Gastroesophageal sphincter (tissue), 3 donors: Measurements from ENCODE around the gene CACNA1F.

Experiments used
- EP300 ChIP-seq: sonication (generic); formaldehyde crosslinking; IDR thresholded peaks from one replicate; pipeline ENCODE4 v1.6.1; 2017; ENCODE audit warnings: antibody characterized with exemption, mild to moderate bottlenecking
- POLR2A ChIP-seq, 2 donors: fragments of 450-650 bp; IDR thresholded peaks; one replicate each; pipeline ENCODE4 v1.6.1; 2017; ENCODE audit warnings: antibody characterized with exemption in 2 of 2, mild to moderate bottlenecking in 2 of 2, moderate library complexity in 1 of 2
- POLR2AphosphoS5 ChIP-seq: sonication (generic); formaldehyde crosslinking; IDR thresholded peaks from one replicate; pipeline ENCODE4 v1.6.1; 2017; ENCODE audit warnings: antibody characterized with exemption
- TF ChIP-seq, protein P1 (sequence below), 4 experiments: fragments of 200-600 bp in 2 of 4; fragments of 450-650 bp in 2 of 4; sonication (generic) in 1 of 4; IDR thresholded peaks; one replicate each; pipeline ENCODE4 v1.5.1; 2017 to 2019; ENCODE audit warnings: antibody characterized with exemption in 4 of 4, mild to moderate bottlenecking in 2 of 4, moderate library complexity in 2 of 4

DNA sequence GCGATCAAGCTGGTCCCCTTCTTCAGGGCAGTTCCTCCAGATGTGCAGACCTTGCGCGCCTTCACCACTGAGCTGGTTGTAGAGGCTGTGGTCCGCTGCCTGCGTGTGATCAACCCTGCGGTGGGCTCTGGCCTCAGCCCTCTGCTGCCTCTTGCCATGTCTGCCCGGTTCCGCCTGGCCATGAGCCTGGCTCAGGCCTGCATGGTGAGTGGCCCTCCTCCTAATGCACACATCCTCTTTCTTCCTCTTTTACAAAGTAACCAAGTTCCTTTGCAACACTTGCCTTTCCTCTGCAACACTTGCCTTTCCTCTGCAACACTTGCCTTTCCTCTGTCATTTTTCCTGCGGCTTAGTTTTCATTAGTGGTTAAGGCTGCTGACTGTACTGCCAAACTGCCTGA is 3.9 kb upstream of the CACNA1F start:
- no peak for TF ChIP-seq POLR2A (IDR thresholded peaks at IDR 0.05)
- TF ChIP-seq, protein P1, sequence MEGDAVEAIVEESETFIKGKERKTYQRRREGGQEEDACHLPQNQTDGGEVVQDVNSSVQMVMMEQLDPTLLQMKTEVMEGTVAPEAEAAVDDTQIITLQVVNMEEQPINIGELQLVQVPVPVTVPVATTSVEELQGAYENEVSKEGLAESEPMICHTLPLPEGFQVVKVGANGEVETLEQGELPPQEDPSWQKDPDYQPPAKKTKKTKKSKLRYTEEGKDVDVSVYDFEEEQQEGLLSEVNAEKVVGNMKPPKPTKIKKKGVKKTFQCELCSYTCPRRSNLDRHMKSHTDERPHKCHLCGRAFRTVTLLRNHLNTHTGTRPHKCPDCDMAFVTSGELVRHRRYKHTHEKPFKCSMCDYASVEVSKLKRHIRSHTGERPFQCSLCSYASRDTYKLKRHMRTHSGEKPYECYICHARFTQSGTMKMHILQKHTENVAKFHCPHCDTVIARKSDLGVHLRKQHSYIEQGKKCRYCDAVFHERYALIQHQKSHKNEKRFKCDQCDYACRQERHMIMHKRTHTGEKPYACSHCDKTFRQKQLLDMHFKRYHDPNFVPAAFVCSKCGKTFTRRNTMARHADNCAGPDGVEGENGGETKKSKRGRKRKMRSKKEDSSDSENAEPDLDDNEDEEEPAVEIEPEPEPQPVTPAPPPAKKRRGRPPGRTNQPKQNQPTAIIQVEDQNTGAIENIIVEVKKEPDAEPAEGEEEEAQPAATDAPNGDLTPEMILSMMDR (IDR thresholded peaks at IDR 0.05) = no peak
- no peak for TF ChIP-seq POLR2AphosphoS5
- no peak for TF ChIP-seq EP300
